Heart left ventricle (tissue), 13 donors: ENCODE measurements around the gene KIAA0753.

Experiments used
- CTCF ChIP-seq, 12 donors: fragments of 200-600 bp; sonication (generic) in 4 of 12; IDR thresholded peaks; one replicate each; pipeline versions ENCODE4 v1.5.0 to v1.8.0; 2018 to 2022; ENCODE audit warnings: antibody characterized with exemption in 12 of 12, mild to moderate bottlenecking in 5 of 12
- POLR2A ChIP-seq, 2 donors: fragments of 450-650 bp; IDR thresholded peaks; one replicate each; pipeline ENCODE4 v1.6.1; 2017; ENCODE audit warnings: antibody characterized with exemption in 2 of 2, mild to moderate bottlenecking in 2 of 2, moderate library complexity in 2 of 2
- donor health status: ischemic (EF 13 %, LVEDD 7.1; RV severe dilation, severe dysfunction).
- donor health status: DM: no; HTN: yes; CAD: no.
- donor health status: DM: no; HTN: no; CAD: no.
- donor health status: ischemic (EF 25% LVEDD 6.9; RV normal size, moderate dysfunction).
- donor health status: ischemic (EF 25% LVEDD 5.7; RV mildly dilated, moderate dysfunction).
- donor health status: ischemic (EF 35%, LVEDD 5.7; RV mildly dilated, moderate dysfunction).
- donor health status: nonischemic (EF 11% LVEDD 7.7; RV severe dilation, severe dysfunction).
- donor health status: DM: yes; HTN: yes; CAD: no.
- donor health status: PGD.
- donor health status: ischemic (EF 29% LVEDD 5.4; RV normal size, mild dysfunction).
- donor health status: nonischemic (EF 23%, LVEDD 6.1; RV moderate dilation, normal function).

GRCh38 chr17:6671431-6671830 lies 30.9 kb upstream of the KIAA0753 start:
- TF ChIP-seq POLR2A (IDR thresholded peaks at IDR 0.05) (no peak), CTCF (IDR thresholded peaks at IDR 0.05) (no peak)
